ENCODE data around the gene COLGALT1.

The COLGALT1 gene

DNA sequence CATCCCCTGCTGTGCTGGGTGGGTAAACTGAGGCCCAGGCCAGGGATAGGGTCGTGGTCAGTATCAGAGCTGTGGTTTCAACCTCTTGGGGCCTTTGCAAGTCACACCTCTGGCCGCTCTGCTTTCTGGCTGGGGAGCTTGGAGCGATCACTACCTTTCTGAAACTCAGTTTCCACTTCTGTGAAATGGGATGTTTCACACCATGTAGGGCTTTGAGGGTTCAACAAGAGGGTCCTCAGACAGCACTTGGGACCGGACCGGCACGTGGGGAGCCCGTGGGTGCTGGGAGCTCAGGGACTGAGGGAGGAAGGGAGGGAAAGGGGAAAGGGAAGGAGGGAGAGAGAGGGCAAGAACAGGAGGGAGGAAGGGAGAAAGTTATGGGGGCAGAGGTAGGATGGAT, 22.9 kb upstream of the COLGALT1 start:
- DNase-seq (ENCODE audit: low read depth): no peak
- H3K4me3 ChIP-seq (ENCODE audit: low read depth, low read length): no peak overlapping the region
- TF ChIP-seq, protein P1, sequence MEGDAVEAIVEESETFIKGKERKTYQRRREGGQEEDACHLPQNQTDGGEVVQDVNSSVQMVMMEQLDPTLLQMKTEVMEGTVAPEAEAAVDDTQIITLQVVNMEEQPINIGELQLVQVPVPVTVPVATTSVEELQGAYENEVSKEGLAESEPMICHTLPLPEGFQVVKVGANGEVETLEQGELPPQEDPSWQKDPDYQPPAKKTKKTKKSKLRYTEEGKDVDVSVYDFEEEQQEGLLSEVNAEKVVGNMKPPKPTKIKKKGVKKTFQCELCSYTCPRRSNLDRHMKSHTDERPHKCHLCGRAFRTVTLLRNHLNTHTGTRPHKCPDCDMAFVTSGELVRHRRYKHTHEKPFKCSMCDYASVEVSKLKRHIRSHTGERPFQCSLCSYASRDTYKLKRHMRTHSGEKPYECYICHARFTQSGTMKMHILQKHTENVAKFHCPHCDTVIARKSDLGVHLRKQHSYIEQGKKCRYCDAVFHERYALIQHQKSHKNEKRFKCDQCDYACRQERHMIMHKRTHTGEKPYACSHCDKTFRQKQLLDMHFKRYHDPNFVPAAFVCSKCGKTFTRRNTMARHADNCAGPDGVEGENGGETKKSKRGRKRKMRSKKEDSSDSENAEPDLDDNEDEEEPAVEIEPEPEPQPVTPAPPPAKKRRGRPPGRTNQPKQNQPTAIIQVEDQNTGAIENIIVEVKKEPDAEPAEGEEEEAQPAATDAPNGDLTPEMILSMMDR (IDR thresholded peaks at IDR 0.05; ENCODE audit: insufficient read depth, low read depth, low read length, missing control alignments): no peak

DNA sequence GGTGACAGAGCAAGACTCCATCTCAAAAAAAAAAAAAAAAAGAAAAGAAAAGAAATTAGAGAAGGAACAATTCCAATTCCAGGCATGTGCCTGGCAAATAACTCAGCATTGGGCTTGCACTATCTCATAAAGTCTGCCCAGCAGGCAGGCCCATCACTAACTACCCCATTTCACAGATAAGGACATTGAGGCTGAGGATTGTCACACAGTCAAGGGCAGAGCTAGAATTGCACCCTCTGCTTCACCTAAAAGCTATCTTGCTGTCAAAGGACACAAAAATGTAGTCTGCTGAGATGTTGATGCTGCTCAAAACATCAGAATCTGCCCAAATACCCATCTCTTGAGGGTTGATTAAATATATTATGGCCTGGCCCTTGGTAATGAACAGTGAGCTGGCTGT, 20.7 kb upstream of the COLGALT1 start:
- TF ChIP-seq, protein P1 (IDR thresholded peaks at IDR 0.05; ENCODE audit: insufficient read depth, low read depth, low read length, missing control alignments): no peak
- no peak for DNase-seq (ENCODE audit: low read depth)
- no peak overlapping the region for H3K4me3 ChIP-seq (ENCODE audit: low read depth, low read length)

DNA sequence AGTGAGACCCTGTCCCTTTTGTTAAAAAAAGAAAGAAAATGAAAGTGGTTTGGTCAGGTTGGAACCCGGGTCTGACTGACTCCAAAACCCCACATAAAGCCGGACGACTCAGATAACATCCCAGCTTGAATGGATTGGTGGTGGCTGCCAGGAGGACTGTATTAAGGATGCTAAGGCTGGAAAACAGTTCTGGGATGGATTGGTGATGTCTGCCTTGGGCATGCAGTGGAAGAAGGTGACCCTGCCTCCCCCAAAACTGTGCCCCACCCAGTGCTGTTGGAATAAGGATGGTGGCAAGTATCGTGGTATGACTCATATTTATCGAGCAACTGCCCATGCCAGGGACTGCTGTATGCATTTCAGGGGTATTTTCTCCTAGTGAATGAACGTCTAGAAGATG, 18.5 kb upstream of the COLGALT1 start:
- DNase-seq (ENCODE audit: low read depth): no peak
- TF ChIP-seq, protein P1 (IDR thresholded peaks at IDR 0.05; ENCODE audit: insufficient read depth, low read depth, low read length, missing control alignments): no peak
- no peak overlapping the region for H3K4me3 ChIP-seq (ENCODE audit: low read depth, low read length)

DNA sequence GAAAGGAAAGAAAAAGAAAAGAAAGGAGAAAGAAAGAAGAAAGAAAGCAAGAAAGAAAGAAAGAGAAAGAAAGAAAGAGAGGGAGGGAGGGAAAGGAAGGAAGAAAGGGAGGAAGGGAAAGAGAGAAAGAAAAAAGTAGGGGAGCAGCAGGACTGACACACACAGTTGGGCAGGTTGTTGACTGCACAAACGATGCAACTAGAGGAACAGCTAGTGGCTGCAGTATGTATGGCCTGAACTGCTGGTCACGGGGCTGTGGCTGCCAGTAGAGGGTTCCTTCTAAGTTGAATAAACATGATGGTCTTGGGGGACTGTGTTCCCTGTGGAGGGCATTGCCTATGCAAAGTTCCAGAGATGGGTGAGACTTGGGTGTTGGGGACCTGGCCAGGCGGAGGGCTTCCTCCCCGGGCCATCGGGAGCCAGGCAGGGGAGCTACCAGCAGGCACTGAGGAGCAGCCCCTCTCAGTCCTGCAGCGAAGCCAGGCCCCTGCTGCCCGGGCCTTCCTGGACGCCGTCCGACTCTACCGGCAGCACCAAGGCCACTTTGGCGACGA, 16.7 kb upstream of the COLGALT1 start:
- DNase-seq (ENCODE audit: low read depth): peak; percentile 39
- TF ChIP-seq, protein P1 (IDR thresholded peaks at IDR 0.05; ENCODE audit: insufficient read depth, low read depth, low read length, missing control alignments): no peak
- H3K4me3 ChIP-seq (ENCODE audit: low read depth, low read length): peak overlapping the region; percentile 45; the same call in 1 of the 2 replicates

DNA sequence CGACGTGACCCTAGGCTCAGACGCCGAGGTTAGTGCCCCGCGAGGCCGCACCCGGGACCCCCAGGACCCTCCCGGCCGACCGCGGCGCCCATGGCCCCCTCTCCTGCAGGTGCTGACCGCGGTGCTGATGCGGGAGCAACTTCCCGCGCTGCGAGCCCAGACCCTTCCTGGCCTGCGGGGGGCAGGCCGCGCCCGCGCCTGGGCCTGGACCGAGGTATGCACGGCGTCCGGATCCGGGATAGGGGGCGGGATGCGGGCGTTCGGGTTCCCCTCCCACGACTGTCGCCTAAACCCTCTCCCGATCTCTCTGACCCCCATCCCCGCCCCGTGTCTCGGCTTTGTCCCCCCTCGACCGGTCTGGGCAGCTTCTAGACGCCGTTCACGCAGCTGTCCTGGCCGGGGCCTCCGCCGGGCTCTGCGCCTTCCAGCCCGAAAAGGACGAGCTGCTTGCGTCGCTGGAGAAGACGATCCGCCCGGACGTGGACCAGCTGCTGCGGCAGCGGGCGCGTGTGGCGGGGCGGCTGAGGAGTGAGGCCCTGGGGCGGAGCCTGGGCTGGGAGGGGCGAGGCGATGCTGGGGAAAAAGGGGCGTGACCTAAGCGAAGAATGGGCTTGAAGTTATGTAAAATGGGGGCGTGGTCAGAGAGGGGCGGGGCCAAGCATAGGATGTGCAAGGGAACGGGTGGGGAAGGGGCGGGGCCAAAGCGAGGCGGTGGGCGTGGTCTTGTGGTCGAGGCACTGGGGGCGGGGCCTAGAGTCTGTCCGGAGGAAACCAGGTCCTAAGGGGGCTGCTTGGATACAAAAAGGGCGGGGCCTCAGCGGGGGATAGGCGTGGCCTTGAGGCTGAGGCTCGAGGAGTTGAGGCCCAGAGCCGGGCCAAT, 16.0 kb upstream of the COLGALT1 start:
- H3K4me3 ChIP-seq (ENCODE audit: low read depth, low read length): peak overlapping the region; percentile 45
- TF ChIP-seq, protein P1 (IDR thresholded peaks at IDR 0.05; ENCODE audit: insufficient read depth, low read depth, low read length, missing control alignments): no peak
- peak; percentile 96 for DNase-seq (ENCODE audit: low read depth)

DNA sequence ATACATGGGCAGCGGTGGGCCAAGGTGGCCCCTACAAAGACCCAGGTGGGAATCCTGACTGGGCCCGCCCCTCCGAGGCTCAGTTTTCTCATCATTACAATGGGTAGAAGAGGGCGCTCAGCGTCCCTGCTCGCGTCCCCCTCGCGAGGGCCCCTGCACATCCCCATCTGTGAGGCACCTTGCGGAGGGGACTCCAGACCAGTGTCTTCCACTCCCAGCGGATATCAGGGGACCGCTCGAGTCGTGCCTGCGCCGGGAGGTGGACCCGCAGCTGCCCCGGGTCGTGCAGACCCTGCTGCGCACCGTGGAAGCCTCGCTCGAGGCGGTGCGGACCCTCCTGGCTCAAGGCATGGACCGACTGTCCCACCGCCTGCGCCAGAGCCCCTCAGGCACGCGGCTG, 15.3 kb upstream of the COLGALT1 start:
- TF ChIP-seq, protein P1 (IDR thresholded peaks at IDR 0.05; ENCODE audit: insufficient read depth, low read depth, low read length, missing control alignments): no peak
- no peak overlapping the region for H3K4me3 ChIP-seq (ENCODE audit: low read depth, low read length)
- DNase-seq (ENCODE audit: low read depth): no peak

Measured in GM12865 (cell line).